MM.1S (cell line): ENCODE data around the gene ELOVL1.

Experiments
- CTCF ChIP-seq: fragments of 300-600 bp; sonication (generic); IDR thresholded peaks from 2 replicates; pipeline ENCODE4 v1.5.1; 2016; ENCODE audit warnings: antibody characterized with exemption, low read length, mixed read lengths
- EZH2phosphoT487 ChIP-seq: fragments of 300-600 bp; sonication (generic); IDR thresholded peaks from 2 replicates; pipeline ENCODE4 v1.6.1; 2018; ENCODE audit warnings: antibody characterized with exemption, low read length

DNA sequence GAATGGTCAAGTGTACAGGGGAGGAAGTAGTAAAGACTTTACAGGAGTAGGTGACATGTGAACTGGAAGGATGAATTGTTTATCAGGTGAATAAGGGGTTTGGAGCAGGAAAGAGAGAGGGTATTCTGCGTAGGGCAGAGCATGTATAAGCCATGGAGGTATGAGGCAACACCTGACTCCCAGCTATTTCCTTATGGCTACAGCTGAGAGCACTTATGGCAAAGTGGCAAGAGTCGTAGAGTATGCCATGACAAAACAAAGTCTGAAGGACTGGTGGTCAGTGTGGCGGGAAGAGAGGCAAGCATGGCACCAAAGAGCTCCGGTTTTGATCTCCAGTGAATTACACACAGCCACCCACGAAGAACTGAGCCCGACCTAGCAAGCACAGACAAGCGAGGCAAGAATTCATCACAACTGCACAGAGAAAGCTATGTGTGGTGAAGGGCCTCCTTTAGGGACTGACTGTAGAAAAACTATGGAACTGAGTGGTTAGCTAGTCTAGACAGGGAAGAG, 9.0 kb upstream of the ELOVL1 start:
- TF ChIP-seq CTCF (no peak), EZH2phosphoT487 (no peak)
